Kidney (tissue), 14 donors: ENCODE results near the gene AKAP6. TPM values are rescaled to one million over a fixed set of nuclear protein-coding genes. Genes with fewer than 3 reads are reported as not detected.

Experiments
- DNase-seq, 5 donors: peaks; one replicate each; pipeline ENCODE4 v3.0.0-alpha.2; 2013 to 2020
- FAIRE-seq: peaks from 2 replicates; lab custom pipeline; 2012; peaks lifted over from hg19 to GRCh38; lab: Jason Lieb, UNC
- H3K27ac ChIP-seq, 2 donors: one replicate each; pipeline ENCODE4 v1.7.0; 2013; ENCODE audit warnings: low read depth in 2 of 2, low read length in 2 of 2, inconsistent platforms in 1 of 2
- H3K27me3 ChIP-seq: one replicate; pipeline ENCODE4 v1.7.1; 2013; ENCODE audit warnings: low read length, inconsistent platforms; ENCODE audit not compliant: control insufficient read depth, insufficient read depth
- H3K36me3 ChIP-seq, 3 donors: one replicate each; pipeline versions ENCODE4 v1.7.0 to v1.7.1; 2013; ENCODE audit warnings: low read length in 3 of 3, control low read depth in 1 of 3, inconsistent platforms in 1 of 3; ENCODE audit not compliant: insufficient read depth in 3 of 3, control insufficient read depth in 2 of 3
- H3K4me1 ChIP-seq, 3 donors: one replicate each; pipeline versions ENCODE4 v1.7.0 to v1.7.1; 2013; ENCODE audit warnings: low read length in 3 of 3, inconsistent platforms in 1 of 3, low read depth in 1 of 3; ENCODE audit not compliant: control insufficient read depth in 2 of 3, insufficient read depth in 2 of 3
- H3K4me3 ChIP-seq, 3 donors: one replicate each; pipeline versions ENCODE4 v1.7.0 to v1.8.1; 2013; ENCODE audit warnings: low read length in 3 of 3, control low read depth in 1 of 3, inconsistent platforms in 1 of 3
- H3K9ac ChIP-seq, 3 donors: one replicate each; pipeline versions ENCODE4 v1.7.0 to v1.7.1; 2013; ENCODE audit warnings: low read length in 3 of 3, control low read depth in 1 of 3, inconsistent platforms in 1 of 3
- H3K9me3 ChIP-seq, 3 donors: one replicate each; pipeline versions ENCODE4 v1.7.0 to v1.7.1; 2013; ENCODE audit warnings: low read length in 3 of 3, control low read depth in 1 of 3, inconsistent platforms in 1 of 3; ENCODE audit not compliant: control insufficient read depth in 2 of 3, insufficient read depth in 1 of 3
- CTCF ChIP-seq: IDR thresholded peaks from 3 replicates; pipeline ENCODE4 v1.5.1; 2012; ENCODE audit warnings: mild to moderate bottlenecking, moderate library complexity, borderline replicate concordance; ENCODE audit not compliant: insufficient read depth; ENCODE audit errors: extremely low read depth
- intact Hi-C: fragments of 100-400 bp; cut with DNase I; formaldehyde crosslinking; loops from one replicate; pipeline ENCODE4 v1.11.1; 2022
- polyA plus RNA-seq: library from polyadenylated mRNA; stranded (reverse); fragments of 350-450 nt; fragmentation: Illumina TruSeq; extraction: RNeasy Lipid Tissue Mini Kit (QIAGEN cat#74804); gene quantifications from one replicate; pipeline ENCODE4 v1.2.3, GENCODE V29; 2014; ENCODE audit warnings: low read depth, low replicate concordance; ENCODE audit not compliant: insufficient read depth
- total RNA-seq: library from RNA; stranded (reverse); fragmentation: NEBNext Ultra II Directional; extraction: Animal tissue kit (Norgen Biotek cat#: 25700); gene quantifications from one replicate; pipeline ENCODE4 v1.2.1, GENCODE V29; 2021
- donor health status: control.
- donor health status: control.
- donor health status: control.
- donor health status: control.
- donor health status: control.
- donor health status: DM: yes; HTN: yes; CAD: no.
- donor health status: Normal renal cell carcinoma (clear cell type).

The AKAP6 gene
- total and polyA plus RNA-seq, 2 donors from 2014 or later = 0.92 to 10.5 TPM

DNA sequence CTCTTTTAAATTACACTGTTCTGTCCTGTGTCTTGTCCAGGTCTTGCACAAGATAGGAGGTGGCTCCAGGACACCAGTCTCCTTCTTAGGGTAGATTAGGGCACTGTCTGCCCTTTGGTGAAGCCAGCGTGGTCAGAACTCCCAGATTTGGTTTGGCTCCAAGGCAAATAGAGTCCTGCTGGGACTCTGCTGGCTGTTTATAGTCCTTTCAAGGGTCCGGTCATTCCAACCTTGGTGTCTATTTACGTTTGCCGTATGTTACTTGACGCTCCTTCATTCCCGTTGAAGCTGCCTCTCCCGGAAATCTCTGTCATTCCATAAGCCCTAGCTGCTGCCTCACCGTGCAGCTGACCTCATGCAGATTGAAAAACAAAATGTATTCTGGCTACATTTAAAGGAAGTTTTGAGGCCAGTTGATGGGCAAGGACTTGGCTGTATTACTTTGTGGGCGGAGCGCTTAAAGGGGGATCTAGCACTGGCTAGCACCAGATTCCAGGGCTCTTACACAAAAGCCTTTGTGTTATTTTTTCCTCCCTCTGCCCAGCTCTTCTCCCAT, 180.6 kb downstream of the AKAP6 start:
- TF ChIP-seq CTCF = no peak
- H3K4me1 ChIP-seq = peaks cover 0 to 3% (median 2%) of the 10 kb centered on the region in 3 donors
- no peak overlapping the region for H3K4me3 ChIP-seq
- DNase-seq = peak in 4 of 5 donors; percentile 24 to 60 (median 44)
- H3K9me3 ChIP-seq = no peaks in the 10 kb centered on the region
- FAIRE-seq = no peak
- H3K36me3 ChIP-seq = no peaks in the 10 kb centered on the region
- H3K27me3 ChIP-seq = no peaks in the 10 kb centered on the region
- no peak overlapping the region for H3K9ac ChIP-seq
- intact Hi-C loops = no loop called here
- no peak overlapping the region for H3K27ac ChIP-seq

DNA sequence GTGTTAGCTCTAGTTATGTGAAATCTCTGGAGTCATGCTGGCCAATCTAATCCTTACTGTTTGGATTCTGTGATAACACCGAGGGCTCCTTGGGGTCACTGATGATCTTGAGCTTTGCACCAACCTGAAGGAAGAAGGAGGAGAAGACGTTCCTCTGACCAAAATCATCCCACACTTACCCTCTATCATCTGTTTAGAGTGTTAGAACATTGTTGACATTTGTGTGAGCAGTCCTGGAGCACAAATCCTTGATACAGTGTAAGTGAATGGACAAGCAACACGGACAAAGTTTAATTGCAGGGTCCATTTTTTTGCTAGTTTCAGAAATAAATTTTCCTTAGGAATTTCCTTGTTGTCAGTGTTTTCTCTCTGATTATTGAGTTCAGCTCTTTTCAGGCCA, 181.7 kb downstream of the AKAP6 start:
- no peaks in the 10 kb centered on the region for H3K36me3 ChIP-seq
- no peak overlapping the region for H3K4me3 ChIP-seq
- no peak for TF ChIP-seq CTCF
- H3K9ac ChIP-seq = no peak overlapping the region
- no peaks in the 10 kb centered on the region for H3K27me3 ChIP-seq
- peaks cover 0 to 3% (median 2%) of the 10 kb centered on the region in 3 donors for H3K4me1 ChIP-seq
- intact Hi-C loops = no loop called here
- no peaks in the 10 kb centered on the region for H3K9me3 ChIP-seq
- peak in 1 of 5 donors; percentile 12 for DNase-seq
- FAIRE-seq = no peak
- H3K27ac ChIP-seq = no peak overlapping the region

- H3K9ac ChIP-seq = no peak overlapping the region
- H3K27ac ChIP-seq = no peak overlapping the region
- DNase-seq (no peak), FAIRE-seq (no peak)
- H3K27me3 ChIP-seq = no peaks in the 10 kb centered on the region
- no peaks in the 10 kb centered on the region for H3K36me3 ChIP-seq
- no peaks in the 10 kb centered on the region for H3K9me3 ChIP-seq
- H3K4me1 ChIP-seq = peaks cover 0 to 3% (median 2%) of the 10 kb centered on the region in 3 donors
- no peak overlapping the region for H3K4me3 ChIP-seq
- no peak for TF ChIP-seq CTCF
- intact Hi-C loops = no loop called here
Measured at GRCh38 chr14:32512348-32512747, 183.2 kb downstream of the AKAP6 start.

DNA sequence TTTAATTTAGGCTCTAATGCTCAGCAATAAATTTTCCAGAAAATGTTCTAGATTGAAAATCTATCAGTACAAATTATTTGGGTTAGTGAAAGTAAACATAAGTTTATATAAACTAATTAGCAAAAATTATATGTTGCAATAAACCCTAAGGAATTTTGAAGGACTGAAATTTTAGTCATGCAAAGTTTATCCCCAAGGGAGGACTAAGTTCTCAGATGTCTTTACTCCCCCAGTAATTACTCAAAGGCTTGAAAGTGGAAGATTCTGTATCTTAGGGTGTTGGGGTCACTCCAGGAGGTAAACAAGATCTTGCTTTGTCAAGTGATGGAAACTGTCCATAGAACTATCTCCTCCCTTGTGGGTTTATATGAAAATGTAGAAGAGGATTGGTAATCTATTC, 183.7 kb downstream of the AKAP6 start:
- H3K4me1 ChIP-seq = peaks cover 0 to 3% (median 2%) of the 10 kb centered on the region in 3 donors
- no peaks in the 10 kb centered on the region for H3K36me3 ChIP-seq
- DNase-seq (peak in 2 of 5 donors; percentile 9 to 16), FAIRE-seq (no peak)
- no peak overlapping the region for H3K4me3 ChIP-seq
- H3K9me3 ChIP-seq = no peaks in the 10 kb centered on the region
- no peak overlapping the region for H3K27ac ChIP-seq
- no peak overlapping the region for H3K9ac ChIP-seq
- H3K27me3 ChIP-seq = no peaks in the 10 kb centered on the region
- no peak for TF ChIP-seq CTCF
- intact Hi-C loops = no loop called here
